Measurements from ENCODE around the gene CYLD.

DNA sequence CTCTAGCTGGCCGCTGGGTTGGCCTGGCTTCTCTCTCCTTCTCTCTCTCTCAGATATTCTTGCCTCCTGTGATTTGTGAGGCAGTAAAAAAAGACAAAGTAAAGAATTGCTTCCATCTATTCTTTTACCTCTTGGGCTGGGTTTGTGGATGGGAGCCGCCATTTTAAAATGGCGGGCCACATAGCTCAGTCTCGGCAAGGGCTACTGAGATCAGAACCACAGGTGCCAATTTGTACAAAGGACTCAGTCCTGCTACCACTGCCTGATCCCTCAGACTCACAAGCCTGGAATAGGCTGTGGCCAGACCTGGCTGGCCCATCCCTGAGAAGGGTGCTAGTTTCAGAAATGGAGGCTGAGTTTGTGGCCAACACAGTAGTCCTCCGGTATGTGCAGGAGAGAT is 24.4 kb upstream of the CYLD start:
- TF ChIP-seq, protein P1, sequence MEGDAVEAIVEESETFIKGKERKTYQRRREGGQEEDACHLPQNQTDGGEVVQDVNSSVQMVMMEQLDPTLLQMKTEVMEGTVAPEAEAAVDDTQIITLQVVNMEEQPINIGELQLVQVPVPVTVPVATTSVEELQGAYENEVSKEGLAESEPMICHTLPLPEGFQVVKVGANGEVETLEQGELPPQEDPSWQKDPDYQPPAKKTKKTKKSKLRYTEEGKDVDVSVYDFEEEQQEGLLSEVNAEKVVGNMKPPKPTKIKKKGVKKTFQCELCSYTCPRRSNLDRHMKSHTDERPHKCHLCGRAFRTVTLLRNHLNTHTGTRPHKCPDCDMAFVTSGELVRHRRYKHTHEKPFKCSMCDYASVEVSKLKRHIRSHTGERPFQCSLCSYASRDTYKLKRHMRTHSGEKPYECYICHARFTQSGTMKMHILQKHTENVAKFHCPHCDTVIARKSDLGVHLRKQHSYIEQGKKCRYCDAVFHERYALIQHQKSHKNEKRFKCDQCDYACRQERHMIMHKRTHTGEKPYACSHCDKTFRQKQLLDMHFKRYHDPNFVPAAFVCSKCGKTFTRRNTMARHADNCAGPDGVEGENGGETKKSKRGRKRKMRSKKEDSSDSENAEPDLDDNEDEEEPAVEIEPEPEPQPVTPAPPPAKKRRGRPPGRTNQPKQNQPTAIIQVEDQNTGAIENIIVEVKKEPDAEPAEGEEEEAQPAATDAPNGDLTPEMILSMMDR (IDR thresholded peaks at IDR 0.05; ENCODE audit: borderline replicate concordance, extremely low read depth, low read length, poor library complexity, severe bottlenecking) = no peak
- TF ChIP-seq EZH2 (IDR thresholded peaks at IDR 0.05; ENCODE audit: borderline replicate concordance, low read depth, low read length, severe bottlenecking) = no peak
